Erythroblast (primary cell): ENCODE measurements around the gene CFD.

Experiments used
- GATA1 ChIP-seq: IDR thresholded peaks from 2 replicates; pipeline ENCODE4 v1.6.1; 2011; ENCODE audit warnings: low read depth, mild to moderate bottlenecking, control low read depth, low read length, moderate library complexity
- POLR2A ChIP-seq: IDR thresholded peaks from 2 replicates; pipeline ENCODE4 v1.6.1; 2011; ENCODE audit warnings: mild to moderate bottlenecking, low read length

- TF ChIP-seq POLR2A = no peak
- TF ChIP-seq GATA1 = no peak
Observed at GRCh38 chr19:887599-887998, 28.1 kb downstream of the CFD start.
